Type B pancreatic cell (in vitro differentiated cells): Measurements from ENCODE around the gene PPP1R3G. TPM values are rescaled to one million over a fixed set of nuclear protein-coding genes. Genes with fewer than 3 reads are reported as not detected.

Experiments
- DNase-seq: peaks from one replicate; pipeline ENCODE4 v3.0.0; 2021; ENCODE audit warnings: mixed read lengths; ENCODE audit not compliant: unreplicated experiment; ENCODE audit errors: extremely low spot score
- H3K27ac Mint-ChIP-seq: 2 replicates; pipeline ENCODE4 v1.8.0; 2021; ENCODE audit warnings: mild to moderate bottlenecking, mixed read lengths
- H3K27me3 Mint-ChIP-seq: 2 replicates; pipeline ENCODE4 v1.8.0; 2021; ENCODE audit warnings: mixed read lengths
- H3K36me3 Mint-ChIP-seq: 2 replicates; pipeline ENCODE4 v1.8.0; 2021; ENCODE audit warnings: mixed read lengths
- H3K4me1 Mint-ChIP-seq: one replicate; pipeline ENCODE4 v1.8.0; 2021; ENCODE audit warnings: mixed read lengths; ENCODE audit not compliant: unreplicated experiment
- H3K4me3 Mint-ChIP-seq: 2 replicates; pipeline ENCODE4 v1.8.0; 2021; ENCODE audit warnings: mild to moderate bottlenecking, mixed read lengths
- H3K9me3 Mint-ChIP-seq: 2 replicates; pipeline ENCODE4 v1.8.0; 2021; ENCODE audit warnings: mixed read lengths
- CTCF ChIP-seq: fragments of 200-600 bp; sonication (generic); conservative IDR thresholded peaks from 2 replicates; pipeline ENCODE4 v1.5.0; 2021; ENCODE audit warnings: antibody characterized with exemption, mild to moderate bottlenecking
- total RNA-seq: library from RNA; stranded (reverse); gene quantifications from 2 replicates; pipeline ENCODE4 v1.2.1, GENCODE V29; 2021; ENCODE audit warnings: low replicate concordance

PPP1R3G gene
- total RNA-seq, 1 donor from 2014 or later = 0.19 TPM

DNA sequence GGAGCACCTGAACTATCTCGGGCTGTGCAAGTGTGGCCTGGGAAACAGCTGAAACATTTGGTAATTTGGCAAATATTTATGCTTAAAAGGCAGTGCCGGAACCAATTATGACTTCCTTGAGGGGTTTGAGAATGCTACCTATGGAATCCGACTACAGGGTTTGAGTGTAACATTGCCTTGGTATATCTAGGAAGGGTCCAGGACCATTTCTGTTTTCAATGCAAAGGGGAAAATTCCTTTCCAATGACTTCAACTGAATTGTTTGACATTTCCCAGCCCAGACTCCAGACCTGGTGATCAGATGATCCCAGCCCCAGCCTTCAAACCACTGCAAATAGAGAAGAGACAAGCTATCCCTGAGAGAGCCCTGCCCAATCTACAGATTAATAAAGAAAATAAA is 4.6 kb upstream of the PPP1R3G start:
- no peak overlapping the region for H3K4me3 Mint-ChIP-seq
- DNase-seq = no peak
- H3K36me3 Mint-ChIP-seq = peaks cover 6% of the 10 kb centered on the region
- peaks cover 24% of the 10 kb centered on the region for H3K27me3 Mint-ChIP-seq
- no peak overlapping the region for H3K27ac Mint-ChIP-seq
- peaks cover 6% of the 10 kb centered on the region for H3K9me3 Mint-ChIP-seq
- no peak for TF ChIP-seq CTCF
- H3K4me1 Mint-ChIP-seq = peaks cover 6% of the 10 kb centered on the region

DNA sequence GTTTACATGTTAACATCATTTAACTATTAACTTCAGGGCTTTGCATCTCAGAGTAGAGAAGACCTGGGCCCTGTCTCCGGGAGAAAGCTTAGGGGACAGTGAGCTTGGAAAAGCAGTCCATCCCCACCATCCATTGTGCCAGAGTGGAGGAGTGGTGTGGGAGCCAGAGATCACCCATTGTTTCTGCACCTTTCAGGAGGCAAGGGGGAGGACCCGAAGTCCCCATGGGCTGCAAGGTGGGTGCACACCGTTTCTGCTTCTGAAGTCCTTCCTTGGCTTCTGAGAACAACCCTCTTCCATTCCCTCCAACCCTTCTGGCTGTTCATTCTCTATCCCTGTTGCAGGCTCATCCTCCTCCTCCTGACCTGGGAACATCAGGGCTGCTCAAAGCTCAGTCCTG is 4.0 kb upstream of the PPP1R3G start:
- no peak for TF ChIP-seq CTCF
- peaks cover 6% of the 10 kb centered on the region for H3K9me3 Mint-ChIP-seq
- H3K27me3 Mint-ChIP-seq = peaks cover 24% of the 10 kb centered on the region
- no peak overlapping the region for H3K4me3 Mint-ChIP-seq
- no peak for DNase-seq
- H3K4me1 Mint-ChIP-seq = peaks cover 6% of the 10 kb centered on the region
- H3K27ac Mint-ChIP-seq = no peak overlapping the region
- H3K36me3 Mint-ChIP-seq = peaks cover 6% of the 10 kb centered on the region

DNA sequence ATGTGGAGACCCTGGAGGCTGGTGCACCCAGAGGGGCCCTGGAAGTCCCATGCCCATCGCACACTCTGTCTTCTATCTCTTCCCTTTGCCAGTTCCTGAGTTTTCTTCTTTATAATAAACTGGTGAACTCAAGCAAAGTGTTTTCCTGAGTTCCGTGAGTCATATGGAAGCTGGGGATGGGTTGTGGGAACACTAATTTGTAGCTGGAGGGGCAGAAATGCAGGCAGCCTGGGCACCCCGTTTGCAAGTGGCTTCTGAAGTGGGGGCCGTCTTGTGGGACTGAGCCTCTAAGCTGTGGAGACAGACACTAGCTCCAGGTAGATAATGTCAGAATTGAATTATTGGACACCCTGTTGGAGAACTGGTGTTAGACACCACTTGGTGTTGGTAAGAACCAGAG is 3.2 kb upstream of the PPP1R3G start:
- no peak for TF ChIP-seq CTCF
- peaks cover 32% of the 10 kb centered on the region for H3K27me3 Mint-ChIP-seq
- H3K36me3 Mint-ChIP-seq = peaks cover 6% of the 10 kb centered on the region
- H3K4me1 Mint-ChIP-seq = peaks cover 6% of the 10 kb centered on the region
- H3K27ac Mint-ChIP-seq = no peak overlapping the region
- peaks cover 6% of the 10 kb centered on the region for H3K9me3 Mint-ChIP-seq
- DNase-seq = no peak
- peak overlapping the region; percentile 62 for H3K4me3 Mint-ChIP-seq

DNA sequence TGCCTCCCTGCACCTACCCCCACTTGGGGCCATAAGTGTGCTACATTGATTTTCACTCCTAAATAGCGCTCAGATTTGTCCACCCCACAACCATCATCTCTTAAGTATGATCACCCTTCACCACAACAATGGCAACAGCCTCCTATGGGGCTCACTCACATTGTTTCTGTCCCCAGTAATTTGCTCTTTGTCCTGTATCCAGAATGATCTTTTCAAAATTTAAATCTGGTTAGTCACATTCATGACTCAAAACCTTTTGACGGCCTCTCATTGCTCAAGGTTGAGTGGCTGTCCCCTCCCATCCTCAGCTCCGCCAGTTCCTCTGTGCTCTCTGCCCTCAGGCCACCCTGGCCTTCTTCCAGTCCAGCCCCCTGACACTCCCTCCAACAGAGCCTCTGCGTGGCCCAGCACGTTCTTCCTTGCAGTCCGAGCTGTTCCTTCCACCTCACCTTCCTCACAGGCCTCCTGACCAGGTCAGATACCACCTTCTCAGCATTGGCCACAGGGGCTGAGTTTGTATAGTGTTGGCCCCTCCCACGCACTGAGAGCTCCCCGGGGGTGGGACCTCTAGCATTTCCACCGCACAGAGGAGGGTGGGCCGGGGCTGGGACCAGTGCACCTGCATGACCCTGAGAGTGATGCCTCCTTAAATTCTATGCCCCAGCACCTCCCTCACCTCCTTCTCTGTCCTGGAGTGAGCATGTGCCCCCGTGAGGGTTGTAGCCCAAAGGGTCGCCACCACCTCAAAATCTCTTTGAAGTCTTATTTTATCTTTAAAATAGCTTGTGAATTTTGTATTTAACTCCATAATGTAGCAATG is 2.4 kb upstream of the PPP1R3G start:
- Mint-ChIP-seq H3K27me3 (peaks cover 40% of the 10 kb centered on the region), H3K4me3 (peak overlapping the region; percentile 62), H3K27ac (peak overlapping the region; percentile 83), H3K36me3 (peaks cover 6% of the 10 kb centered on the region), H3K4me1 (peaks cover 6% of the 10 kb centered on the region), H3K9me3 (peaks cover 6% of the 10 kb centered on the region)
- no peak for DNase-seq
- no peak for TF ChIP-seq CTCF

- Mint-ChIP-seq H3K9me3 (peaks cover 6% of the 10 kb centered on the region), H3K27ac (no peak overlapping the region), H3K36me3 (peaks cover 6% of the 10 kb centered on the region), H3K27me3 (peaks cover 40% of the 10 kb centered on the region), H3K4me3 (peak overlapping the region; percentile 73), H3K4me1 (peaks cover 6% of the 10 kb centered on the region)
- TF ChIP-seq CTCF = no peak
- DNase-seq = no peak
Observed at GRCh38 chr6:5083307-5083583, 1.9 kb upstream of the PPP1R3G start.
